K562 (cell line): Measurements from ENCODE around the gene KISS1. TPM values are rescaled to one million over a fixed set of nuclear protein-coding genes. Genes with fewer than 3 reads are reported as not detected.
A peak's percentile ranks its signal among the peaks of the same experiment; 100 is the strongest.

ENCODE experiments used
- ATAC-seq: fragments of 200-7000 bp; cut with Tn5 transposase; 3 replicates; pipeline ENCODE4 v1.9.1; 2020; ENCODE audit warnings: moderate library complexity
- BruUV-seq: library from RNA; stranded (reverse); fragments of 400-500 nt; replicated peaks from 2 replicates; lab custom pipeline; 2021; lab: Mats Ljungman, UMichigan
- CTCF ChIA-PET: fragments of 300-600 bp; formaldehyde crosslinking; extraction: SDS; loops from one replicate; lab custom pipeline; 2021; ENCODE audit warnings: low intra/inter-chr PET ratio; lab: Yijun Ruan, JAX
- POLR2A ChIA-PET: fragments of 300-600, 350-650 bp; sonication (Branson Sonifier 250); formaldehyde crosslinking; extraction: SDS; loops from one replicate; lab custom pipeline; 2021; ENCODE audit warnings: antibody characterized with exemption, inconsistent platforms; lab: Yijun Ruan, JAX
- DNase-seq, 4 experiments: peaks; one replicate each; pipeline versions ENCODE4 v3.0.0 to v3.0.0-alpha.2; 2011 to 2018; ENCODE audit warnings: low spot score in 3 of 4, mixed read lengths in 3 of 4; ENCODE audit errors: extremely low read depth in 1 of 4
- FAIRE-seq: peaks from 2 replicates; lab custom pipeline; 2011; peaks lifted over from hg19 to GRCh38; lab: Jason Lieb, UNC
- H2AFZ ChIP-seq: 2 replicates; pipeline ENCODE4 v1.6.0; 2011; ENCODE audit warnings: low read depth, low read length, control low read depth, inconsistent platforms
- H3K27ac ChIP-seq: fragments of 200-600 bp; 3 replicates; pipeline ENCODE4 v1.8.0; 2011; ENCODE audit warnings: low read depth, mild to moderate bottlenecking, control low read depth, inconsistent platforms, low read length, moderate library complexity, mixed read lengths; ENCODE audit errors: extremely low read depth
- H3K27me3 ChIP-seq, 2 experiments: fragments of 300-600 bp in 1 of 2; 2 replicates in 1 of 2; 3 replicates in 1 of 2; pipeline versions ENCODE4 v1.6.0 to v1.8.0; 2011; ENCODE audit warnings: inconsistent platforms in 2 of 2, low read length in 2 of 2, mild to moderate bottlenecking in 1 of 2, mixed read lengths in 1 of 2, moderate library complexity in 1 of 2; ENCODE audit not compliant: control insufficient read depth in 2 of 2, insufficient read depth in 2 of 2
- H3K36me3 ChIP-seq: fragments of 300-600 bp; 3 replicates; pipeline ENCODE4 v1.8.0; 2011; ENCODE audit warnings: mild to moderate bottlenecking, low read length, inconsistent platforms; ENCODE audit not compliant: control insufficient read depth, insufficient read depth
- H3K4me1 ChIP-seq, 2 experiments: fragments of 200-600 bp in 1 of 2; replicated peaks in 1 of 2; 2 replicates in 1 of 2; 3 replicates in 1 of 2; pipeline versions ENCODE4 v1.5.1 to v1.8.0; 2011; ENCODE audit warnings: inconsistent platforms in 2 of 2, low read length in 2 of 2, mild to moderate bottlenecking in 1 of 2, mixed read lengths in 1 of 2, moderate library complexity in 1 of 2; ENCODE audit not compliant: control insufficient read depth in 2 of 2, insufficient read depth in 2 of 2
- H3K4me2 ChIP-seq: 2 replicates; pipeline ENCODE4 v1.6.1; 2011; ENCODE audit warnings: low read length, control low read depth, inconsistent platforms, mixed read lengths; ENCODE audit not compliant: insufficient read depth
- H3K4me3 ChIP-seq: fragments of 200-600 bp; sonication (generic), shearing (Covaris generic); 2 replicates; pipeline ENCODE4 v1.5.1; 2016; ENCODE audit warnings: control low read depth, inconsistent platforms
- H3K79me2 ChIP-seq: fragments of 200-600 bp; 3 replicates; pipeline ENCODE4 v1.8.0; 2011; ENCODE audit warnings: low read length, inconsistent platforms; ENCODE audit not compliant: control insufficient read depth, insufficient read depth
- H3K9ac ChIP-seq, 2 experiments: 2 replicates each; pipeline versions ENCODE4 v1.6.0 to v1.6.1; 2011; ENCODE audit warnings: low read depth in 2 of 2, low read length in 2 of 2, control low read depth in 1 of 2, inconsistent platforms in 1 of 2, mild to moderate bottlenecking in 1 of 2, mixed read lengths in 1 of 2; ENCODE audit not compliant: insufficient read depth in 1 of 2
- H3K9me1 ChIP-seq: one replicate; pipeline ENCODE4 v1.6.0; 2011; ENCODE audit warnings: inconsistent platforms, mild to moderate bottlenecking, low read length, moderate library complexity; ENCODE audit not compliant: control insufficient read depth, insufficient read depth
- H3K9me3 ChIP-seq: replicated peaks from 2 replicates; pipeline ENCODE4 v1.5.1; 2011; ENCODE audit warnings: low read depth, low read length, inconsistent platforms; ENCODE audit not compliant: control insufficient read depth, insufficient read depth
- H4K20me1 ChIP-seq: replicated peaks from 2 replicates; pipeline ENCODE4 v1.6.1; 2011; ENCODE audit warnings: low read length, inconsistent platforms, mixed read lengths; ENCODE audit not compliant: control insufficient read depth, insufficient read depth
- CBX1 ChIP-seq: sonication (generic); IDR thresholded peaks from 2 replicates; pipeline ENCODE4 v1.6.1; 2016; ENCODE audit warnings: antibody characterized with exemption, low read depth, mild to moderate bottlenecking
- CBX3 ChIP-seq, 2 experiments: IDR thresholded peaks; 1 replicate in 1 of 2; 2 replicates in 1 of 2; pipeline ENCODE4 v1.6.1; 2012; ENCODE audit warnings: inconsistent platforms in 2 of 2, low read length in 2 of 2, borderline replicate concordance in 1 of 2, control low read depth in 1 of 2
- CBX5 ChIP-seq: IDR thresholded peaks from 2 replicates; pipeline ENCODE4 v1.6.1; 2014; ENCODE audit warnings: low read depth, borderline replicate concordance
- ERF ChIP-seq: fragments of 450-650 bp; formaldehyde crosslinking; IDR thresholded peaks from 2 replicates; pipeline ENCODE4 v1.4.0; 2020; ENCODE audit warnings: mild to moderate bottlenecking, mixed read lengths
- FOXA3 ChIP-seq, 2 experiments: fragments of 450-650 bp in 1 of 2; sonication (generic) in 1 of 2; formaldehyde crosslinking; IDR thresholded peaks in 1 of 2; conservative IDR thresholded peaks in 1 of 2; 2 replicates each; pipeline versions ENCODE4 v1.4.0 to v1.8.0; 2020 to 2022; ENCODE audit warnings: mild to moderate bottlenecking in 2 of 2, missing genetic modification reagents in 1 of 2
- GMEB1 ChIP-seq: fragments of 250-450 bp; sonication (Bioruptor Pico); IDR thresholded peaks from 2 replicates; pipeline ENCODE4 v1.4.0; 2020; ENCODE audit warnings: mild to moderate bottlenecking
- JUNB ChIP-seq: fragments of 450-650 bp; formaldehyde crosslinking; conservative IDR thresholded peaks from 2 replicates; pipeline ENCODE4 v1.4.0; 2020; ENCODE audit warnings: mild to moderate bottlenecking
- MECOM ChIP-seq: fragments of 250-450 bp; sonication (Bioruptor Pico); IDR thresholded peaks from 2 replicates; pipeline ENCODE4 v1.8.0; 2022; ENCODE audit warnings: inconsistent platforms
- MYBL2 ChIP-seq, 2 experiments: fragments of 450-650 bp in 1 of 2; sonication (generic) in 1 of 2; formaldehyde crosslinking in 1 of 2; IDR thresholded peaks; 2 replicates each; pipeline versions ENCODE4 v1.6.1 to v1.8.1; 2017 to 2022; ENCODE audit warnings: borderline replicate concordance in 1 of 2, inconsistent platforms in 1 of 2, low read depth in 1 of 2, mild to moderate bottlenecking in 1 of 2, missing genetic modification reagents in 1 of 2, moderate library complexity in 1 of 2
- TRIM28 ChIP-seq: fragments of 450-650 bp; IDR thresholded peaks from 2 replicates; pipeline ENCODE4 v1.6.1; 2017
- ZNF133 ChIP-seq: fragments of 250-450 bp; sonication (Bioruptor Pico); IDR thresholded peaks from 2 replicates; pipeline ENCODE4 v1.4.0; 2020; ENCODE audit warnings: mild to moderate bottlenecking
- ZNF140 ChIP-seq: fragments of 250-450 bp; sonication (Bioruptor Pico); IDR thresholded peaks from 2 replicates; pipeline ENCODE4 v1.8.0; 2021; ENCODE audit warnings: moderate library complexity, mild to moderate bottlenecking, inconsistent platforms
- ZNF445 ChIP-seq: fragments of 250-450 bp; sonication (Bioruptor Pico); IDR thresholded peaks from 2 replicates; pipeline ENCODE4 v1.4.0; 2020; ENCODE audit warnings: low read depth, mild to moderate bottlenecking, moderate library complexity
- WGBS: fragments of 100-300 bp; shearing (Covaris generic); methylation state at CpG from one replicate; pipeline ENCODE4 v1.1.6; 2016; ENCODE audit warnings: low coverage, mixed read lengths; ENCODE audit not compliant: insufficient coverage; ENCODE audit errors: missing lambda C conversion rate; 5-methylcytosine and 5-hydroxymethylcytosine counted together
- in situ Hi-C: fragments of 300-500 bp; cut with MboI; formaldehyde crosslinking; loops from 4 replicates; pipeline ENCODE4 v1.15.0; 2018; ENCODE audit warnings: inconsistent platforms, mixed read lengths
- intact Hi-C: fragments of 100-400 bp; cut with micrococcal nuclease; formaldehyde crosslinking; loops from 2 replicates; pipeline ENCODE4 v1.14.2; 2022
- polyA plus RNA-seq, 8 experiments: library from polyadenylated mRNA; depleted of rRNA in 4 of 8; stranded (reverse) in 5 of 8; unstranded in 3 of 8; fragments of >200 nt; fragmentation: Nextera tagmentation in 2 of 8; fragmentation: Illumina TruSeq in 1 of 8; extraction: Ambion mirVana in 2 of 8; extraction: Trizol in 1 of 8; gene quantifications; 2 replicates each; pipeline versions ENCODE4 v1.2.1 to v1.2.3, GENCODE V29; 2011 to 2014; ENCODE audit warnings: inconsistent platforms in 1 of 8, missing spikeins in 1 of 8
- total RNA-seq, 7 experiments: library from RNA; depleted of rRNA in 6 of 7; stranded (reverse); fragments of >200 nt in 6 of 7; fragmentation: Illumina TruSeq in 2 of 7; extraction: Trizol in 2 of 7; gene quantifications; 2 replicates each; pipeline versions ENCODE4 v1.2.1 to v1.2.3, GENCODE V29; 2011 to 2021; ENCODE audit warnings: low replicate concordance in 1 of 7
- TF ChIP-seq, protein P1 (sequence below): fragments of 450-650 bp; IDR thresholded peaks from 2 replicates; pipeline ENCODE4 v1.6.1; 2018; ENCODE audit warnings: mild to moderate bottlenecking, low read depth; ENCODE audit not compliant: partially characterized antibody

The KISS1 gene
- total and polyA plus RNA-seq, 9 of the 15 experiments (the other 6 are each of a cell fraction or from before 2014, with no cell fraction given) = 0.31 TPM; not detected in 8

GRCh38 chr1:204169858-204170257 lies 26.4 kb downstream of the KISS1 start:
- no peak overlapping the region for H3K4me2 ChIP-seq
- DNase-seq = no peak
- ChIA-PET POLR2A (no interaction called here), CTCF (no interaction called here)
- peak in 1 of 2 experiments; percentile 39; a peak in 1 of 4 replicates for TF ChIP-seq FOXA3 (CRISPR knock-in tag; conservative IDR thresholded peaks at IDR 0.05 in 1 of 2, IDR thresholded peaks at IDR 0.05 in 1 of 2)
- 0 out of 2 replicates have a peak, but pooled peaks have one; percentile 45 for TF ChIP-seq CBX1
- TF ChIP-seq, protein P1, sequence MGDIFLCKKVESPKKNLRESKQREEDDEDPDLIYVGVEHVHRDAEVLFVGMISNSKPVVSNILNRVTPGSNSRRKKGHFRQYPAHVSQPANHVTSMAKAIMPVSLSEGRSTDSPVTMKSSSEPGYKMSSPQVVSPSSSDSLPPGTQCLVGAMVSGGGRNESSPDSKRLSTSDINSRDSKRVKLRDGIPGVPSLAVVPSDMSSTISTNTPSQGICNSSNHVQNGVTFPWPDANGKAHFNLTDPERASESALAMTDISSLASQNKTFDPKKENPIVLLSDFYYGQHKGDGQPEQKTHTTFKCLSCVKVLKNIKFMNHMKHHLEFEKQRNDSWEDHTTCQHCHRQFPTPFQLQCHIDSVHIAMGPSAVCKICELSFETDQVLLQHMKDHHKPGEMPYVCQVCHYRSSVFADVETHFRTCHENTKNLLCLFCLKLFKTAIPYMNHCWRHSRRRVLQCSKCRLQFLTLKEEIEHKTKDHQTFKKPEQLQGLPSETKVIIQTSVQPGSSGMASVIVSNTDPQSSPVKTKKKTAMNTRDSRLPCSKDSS = peak; percentile 86
- TF ChIP-seq ERF = no peak
- no peak for TF ChIP-seq JUNB (CRISPR knock-in tag)
- peak; percentile 80; the same call in 1 of the 2 replicates for TF ChIP-seq CBX5
- peak; percentile 89; the same call in 1 of the 2 replicates for TF ChIP-seq TRIM28
- TF ChIP-seq ZNF133 = no peak
- no peak for TF ChIP-seq MYBL2 (IDR thresholded peaks at IDR 0.05; ENCODE audit: low read depth)
- no peak for TF ChIP-seq MYBL2 (CRISPR knock-in tag; IDR thresholded peaks at IDR 0.05; ENCODE audit: borderline replicate concordance)
- TF ChIP-seq MECOM (CRISPR knock-in tag) = no peak
- no peak for TF ChIP-seq GMEB1
- peak; percentile 68; the same call in 1 of the 2 replicates for TF ChIP-seq ZNF445 (CRISPR knock-in tag)
- TF ChIP-seq CBX3 (IDR thresholded peaks at IDR 0.05; ENCODE audit: borderline replicate concordance in 1 of 2, low read length in 2 of 2) = peak in 1 of 2 experiments; percentile 85; a peak in 2 of 3 replicates
- TF ChIP-seq ZNF140 (CRISPR knock-in tag) = no peak
- no peak overlapping the region for H3K9ac ChIP-seq
- H3K9me1 ChIP-seq = no peaks in the 10 kb centered on the region
- no peak for FAIRE-seq
- 0 out of 2 replicates have a peak, but pooled peaks cover 5% of the 10 kb centered on the region for H3K9me3 ChIP-seq
- H4K20me1 ChIP-seq = no peaks in the 10 kb centered on the region
- in situ Hi-C loops = loop anchor here (10.0 kb wide), 1 partner anchor 335 kb away; no protein-coding TSS in a partner anchor
- intact Hi-C loops = no loop called here
- H2AFZ ChIP-seq = no peak overlapping the region
- no peaks in the 10 kb centered on the region for H3K79me2 ChIP-seq
- BruUV-seq = no TSS peak
- no peaks in the 10 kb centered on the region; a peak in 1 of 5 replicates for H3K4me1 ChIP-seq
- no peaks in the 10 kb centered on the region for H3K36me3 ChIP-seq
- H3K27me3 ChIP-seq = peaks cover under 1 to 6% of the 10 kb centered on the region in 2 experiments; a peak in 3 of 5 replicates
- H3K27ac ChIP-seq = no peak overlapping the region
- H3K4me3 ChIP-seq = no peak overlapping the region
- WGBS = 19% methylated on average over 4 of the region's 4 CpGs
- no peak for ATAC-seq
